SHP77 (cell line): ENCODE data around the gene FOXC2.

ENCODE experiments used
- DNase-seq, 2 experiments: peaks; one replicate each; lab custom pipeline; 2025; lab: John Stamatoyannopoulos, UW

The FOXC2 gene

GRCh38 chr16:86573646-86574508 lies 7.2 kb downstream of the FOXC2 start:
- DNase-seq = no peak

- DNase-seq = no peak
These were observed 8.0 kb downstream of the FOXC2 start for GRCh38 chr16:86574646-86575045.

GRCh38 chr16:86575095-86575685 lies 8.6 kb downstream of the FOXC2 start:
- DNase-seq = no peak

- DNase-seq = no peak
These were observed 9.3 kb downstream of the FOXC2 start for GRCh38 chr16:86575754-86576557.

GRCh38 chr16:86576591-86577313 lies 10.1 kb downstream of the FOXC2 start:
- no peak for DNase-seq

- no peak for DNase-seq
These were observed 10.8 kb downstream of the FOXC2 start for GRCh38 chr16:86577314-86577971.

- DNase-seq = no peak
These were observed 11.5 kb downstream of the FOXC2 start, which contains the start of gene FOXL1 for GRCh38 chr16:86578061-86578599. Gene FOXL1, plus strand, starts transcription at chr16:86578549. Its CDS starts 175 bp downstream, at chr16:86578724.

GRCh38 chr16:86578611-86579267 lies 12.1 kb downstream of the FOXC2 start:
- DNase-seq = no peak

- no peak for DNase-seq
These were observed 12.8 kb downstream of the FOXC2 start for GRCh38 chr16:86579268-86580062.

GRCh38 chr16:86580063-86580790 lies 13.6 kb downstream of the FOXC2 start:
- DNase-seq = no peak

- DNase-seq = no peak
These were observed 14.2 kb downstream of the FOXC2 start for GRCh38 chr16:86580791-86581170.

- no peak for DNase-seq
These were observed 14.8 kb downstream of the FOXC2 start for GRCh38 chr16:86581458-86581857.

GRCh38 chr16:86584071-86584685 lies 17.5 kb downstream of the FOXC2 start:
- DNase-seq = no peak

- DNase-seq = no peak
These were observed 18.4 kb downstream of the FOXC2 start for GRCh38 chr16:86584726-86585721.

- DNase-seq = no peak
These were observed 19.4 kb downstream of the FOXC2 start for GRCh38 chr16:86585821-86586611.

GRCh38 chr16:86587487-86587886 lies 20.9 kb downstream of the FOXC2 start:
- no peak for DNase-seq
